NCI-H446 (cell line): Measurements from ENCODE around the gene DUSP6.
"Not testable (repeated sequence)": the region's sequence is repeated elsewhere in the genome, so short reads cannot be mapped to it uniquely, and the experiment has no call there.

Experiments used
- DNase-seq, 2 experiments: peaks; one replicate each; lab custom pipeline; 2025; lab: John Stamatoyannopoulos, UW

Gene DUSP6

DNA sequence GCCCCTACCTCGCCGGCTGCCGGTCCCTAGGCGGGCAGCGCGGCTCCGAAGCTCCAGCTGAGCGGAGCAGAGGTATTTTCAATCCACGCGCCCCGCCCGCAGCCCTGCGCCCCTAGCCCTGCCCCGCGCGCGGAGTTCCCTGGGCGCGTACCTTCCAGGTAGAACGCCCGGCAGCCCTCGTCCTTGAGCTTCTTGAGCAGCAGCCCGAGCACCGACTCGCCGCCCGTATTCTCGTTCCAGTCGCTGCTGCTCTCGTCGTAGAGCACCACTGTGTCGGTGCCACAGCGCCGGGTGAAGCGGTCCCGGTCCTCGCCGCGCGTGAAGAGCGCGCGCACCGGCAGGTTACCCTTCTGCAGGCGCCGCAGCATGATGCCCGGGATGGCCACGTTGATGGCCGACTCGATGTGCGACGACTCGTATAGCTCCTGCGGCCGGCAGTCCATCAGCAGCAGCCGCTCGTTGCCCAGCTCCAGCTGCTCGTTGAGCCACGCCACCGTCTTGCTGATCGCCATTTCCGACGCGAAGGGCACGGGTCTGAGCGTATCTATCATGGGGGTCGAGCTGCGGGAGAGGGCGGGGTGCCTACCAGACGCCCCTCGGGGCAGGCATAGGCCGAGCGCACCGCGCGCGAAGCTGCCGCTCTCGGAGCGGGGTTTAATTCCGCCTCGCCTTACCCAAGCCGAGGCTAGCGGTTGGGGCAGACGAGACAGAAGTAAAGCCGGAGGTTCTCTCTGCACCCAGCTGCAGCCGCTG is 636 bp downstream of the DUSP6 start:
- no peak for DNase-seq

DNA sequence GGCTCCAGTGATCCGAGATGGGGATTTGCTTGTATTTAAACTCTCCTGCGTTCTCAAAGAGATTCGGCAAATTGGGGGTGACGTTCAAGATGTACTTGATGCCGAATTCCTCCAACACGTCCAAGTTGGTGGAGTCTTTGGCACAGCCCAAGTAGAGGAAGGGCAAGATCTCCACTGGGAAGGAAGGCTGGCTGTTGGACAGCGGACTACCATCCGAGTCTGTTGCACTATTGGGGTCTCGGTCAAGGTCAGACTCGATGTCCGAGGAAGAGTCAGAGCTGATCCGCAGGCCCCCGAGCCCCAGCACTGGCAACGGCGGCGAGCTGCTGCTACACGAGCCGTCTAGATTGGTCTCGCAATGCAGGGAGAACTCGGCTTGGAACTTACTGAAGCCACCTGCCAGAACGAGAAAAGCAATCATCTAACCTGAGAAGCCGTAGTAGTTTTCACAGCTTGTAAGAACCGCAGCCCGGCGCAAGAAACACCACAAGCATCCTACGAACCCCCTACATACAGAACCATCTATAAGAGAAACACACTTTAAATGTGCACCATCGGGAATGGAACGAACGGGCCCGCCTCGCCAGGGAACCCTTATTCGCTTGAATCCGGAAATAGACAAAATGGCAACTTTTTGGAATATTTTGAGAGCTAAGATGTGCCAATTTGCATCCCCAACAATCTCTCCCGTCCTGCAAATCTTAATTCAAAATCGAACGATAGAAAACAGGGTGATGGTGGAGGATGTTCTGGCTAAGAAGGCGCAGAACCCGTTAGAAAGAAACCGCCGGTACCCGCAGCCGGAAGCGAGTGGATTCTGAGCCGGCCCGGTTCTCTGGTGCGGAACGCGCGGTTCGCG is 1.4 kb downstream of the DUSP6 start:
- no peak for DNase-seq

DNA sequence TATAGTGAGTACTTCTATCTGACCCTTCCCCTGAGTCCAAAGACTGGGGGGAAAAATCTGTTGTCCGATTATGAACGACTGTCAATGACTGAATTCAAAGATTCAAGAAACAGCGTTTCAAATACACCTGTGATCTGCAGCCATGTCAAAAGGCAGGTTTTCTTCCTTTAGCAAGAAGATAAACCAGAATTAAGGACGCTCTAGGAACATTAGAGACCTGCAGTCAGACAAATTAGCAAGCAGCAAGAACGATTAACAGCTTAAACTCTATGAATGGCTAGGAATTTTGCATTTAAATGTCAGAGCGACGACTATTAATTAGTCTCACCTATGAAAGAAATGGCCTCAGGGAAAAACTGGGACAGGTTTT is 2.1 kb downstream of the DUSP6 start:
- no peak for DNase-seq

- no peak for DNase-seq
Measured at GRCh38 chr12:89349814-89350213, 2.5 kb downstream of the DUSP6 start.

DNA sequence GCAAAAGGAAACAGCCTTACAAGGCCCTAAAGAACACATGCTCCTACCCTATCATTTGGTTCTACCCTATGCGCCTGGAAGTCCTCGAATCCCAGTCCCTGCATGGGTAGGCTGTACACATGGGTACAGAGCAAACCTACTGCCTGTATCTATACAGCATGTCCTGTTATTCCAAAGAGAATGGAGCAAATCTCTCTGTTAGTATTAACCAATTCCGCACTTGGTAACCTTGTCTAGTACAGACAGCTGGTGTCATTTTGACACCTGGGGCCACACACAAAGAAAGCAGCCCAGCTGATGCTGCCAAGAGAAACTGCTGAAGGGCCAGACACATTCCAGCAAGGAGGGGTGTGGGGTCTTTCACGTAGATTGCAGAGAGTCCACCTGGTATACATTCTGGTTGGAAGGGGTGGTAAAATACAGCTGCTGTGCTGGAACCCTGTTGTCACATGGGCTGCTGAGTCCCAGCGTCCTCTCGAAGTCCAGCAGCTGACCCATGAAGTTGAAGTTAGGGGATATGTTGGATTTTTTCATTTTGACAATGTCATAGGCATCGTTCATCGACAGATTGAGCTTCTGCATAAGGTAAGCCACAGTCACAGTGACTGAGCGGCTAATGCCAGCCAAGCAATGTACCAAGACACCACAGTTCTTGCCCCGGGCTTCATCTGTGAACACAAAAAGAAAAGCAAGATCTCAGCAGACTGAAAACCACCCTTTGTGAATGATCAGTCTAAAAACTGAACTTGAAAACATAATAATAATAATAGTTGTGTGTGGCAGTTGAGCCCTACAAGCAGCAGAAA is 3.2 kb downstream of the DUSP6 start:
- DNase-seq = no peak

GRCh38 chr12:89347325-89347829 is 4.9 kb downstream of the DUSP6 start:
- DNase-seq = no peak

- peak in 1 of 2 experiments; percentile 47 for DNase-seq
Measured at GRCh38 chr12:89346741-89347324, 5.5 kb downstream of the DUSP6 start.

- peak; percentile 56 to 78 for DNase-seq
Measured at GRCh38 chr12:89345830-89346740, 6.2 kb downstream of the DUSP6 start.

- DNase-seq = no peak
Measured at GRCh38 chr12:89345376-89345775, 6.9 kb downstream of the DUSP6 start.

DNA sequence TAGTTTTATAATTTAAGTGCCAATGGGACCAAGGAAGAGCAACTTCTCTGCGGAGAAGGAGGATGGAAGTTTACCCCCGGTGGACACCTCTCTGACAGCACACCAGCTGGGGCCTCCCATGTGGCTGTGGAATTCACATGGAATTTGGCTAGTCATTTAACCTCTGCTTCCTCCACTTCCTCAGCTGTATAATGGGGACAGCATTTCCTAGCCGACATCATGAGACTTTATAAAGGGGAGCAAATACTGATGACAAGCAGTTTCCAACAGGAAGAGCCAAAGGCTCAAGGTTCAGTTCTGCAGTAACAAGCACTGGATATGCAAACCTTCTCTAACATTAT is 7.5 kb downstream of the DUSP6 start:
- DNase-seq = no peak

GRCh38 chr12:89344043-89344861 is 8.0 kb downstream of the DUSP6 start:
- DNase-seq = no peak

DNA sequence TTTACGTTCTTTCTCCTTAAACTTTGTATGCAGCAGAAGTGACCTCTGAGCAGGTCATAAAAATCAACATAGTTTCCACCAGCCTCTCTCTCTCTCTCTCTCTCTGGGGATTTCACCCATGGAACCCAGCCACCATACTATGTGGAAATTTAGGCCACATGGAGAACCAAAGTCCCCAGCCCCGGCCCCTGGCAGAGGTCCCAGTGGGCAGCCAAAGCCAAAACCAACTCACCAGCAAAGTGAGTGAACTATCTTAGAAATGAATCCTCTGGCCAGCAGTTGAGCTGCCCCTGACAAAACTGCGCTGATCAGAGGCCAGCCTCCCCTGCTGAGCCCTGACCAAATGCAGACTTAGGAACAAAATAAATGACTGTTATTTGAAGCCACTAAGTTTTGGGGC is 9.2 kb downstream of the DUSP6 start:
- peak in 1 of 2 experiments; percentile 22 for DNase-seq

- no peak for DNase-seq
Measured at GRCh38 chr12:89340861-89341260, 11.4 kb downstream of the DUSP6 start.

DNA sequence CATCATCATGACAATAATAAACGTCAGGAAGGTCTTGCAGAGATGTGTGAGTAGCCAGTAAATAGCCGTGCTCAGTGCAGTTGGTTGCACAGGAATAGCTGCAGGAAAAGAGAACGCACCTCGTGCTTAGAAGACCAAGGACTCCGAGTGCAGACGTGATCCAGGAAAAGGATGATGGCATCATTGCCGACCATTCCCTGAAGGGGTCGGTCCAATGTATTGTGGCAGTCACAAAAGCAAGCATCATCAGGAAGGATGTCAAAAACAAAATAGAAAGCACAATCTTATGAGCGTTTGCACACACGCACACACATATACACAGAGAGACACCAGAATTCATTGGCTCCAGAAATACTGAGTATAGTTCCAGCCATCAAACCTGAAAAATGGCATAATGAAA is 12.8 kb downstream of the DUSP6 start:
- DNase-seq = no peak

DNA sequence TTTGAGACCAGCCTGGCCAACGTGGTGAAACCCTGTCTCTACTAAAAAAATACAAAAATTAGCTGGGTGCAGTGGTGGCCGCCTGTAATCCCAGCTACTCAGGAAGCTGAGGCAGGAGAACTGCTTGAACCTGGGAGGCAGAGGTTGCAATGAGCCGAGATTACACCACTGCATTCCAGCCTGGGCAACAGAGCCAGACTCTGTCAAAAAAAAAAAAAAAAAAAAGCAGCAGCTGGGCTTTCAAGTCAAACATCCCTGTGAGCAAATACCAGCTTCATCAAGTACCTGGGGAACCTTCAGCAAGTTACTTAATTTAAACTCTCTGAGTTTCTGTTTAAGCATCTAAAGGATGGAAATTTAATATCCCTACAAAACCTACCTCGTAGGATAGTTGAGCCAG is 15.2 kb downstream of the DUSP6 start:
- DNase-seq = not testable (repeated sequence)

GRCh38 chr12:89335452-89336244 is 16.7 kb downstream of the DUSP6 start:
- no peak for DNase-seq

DNA sequence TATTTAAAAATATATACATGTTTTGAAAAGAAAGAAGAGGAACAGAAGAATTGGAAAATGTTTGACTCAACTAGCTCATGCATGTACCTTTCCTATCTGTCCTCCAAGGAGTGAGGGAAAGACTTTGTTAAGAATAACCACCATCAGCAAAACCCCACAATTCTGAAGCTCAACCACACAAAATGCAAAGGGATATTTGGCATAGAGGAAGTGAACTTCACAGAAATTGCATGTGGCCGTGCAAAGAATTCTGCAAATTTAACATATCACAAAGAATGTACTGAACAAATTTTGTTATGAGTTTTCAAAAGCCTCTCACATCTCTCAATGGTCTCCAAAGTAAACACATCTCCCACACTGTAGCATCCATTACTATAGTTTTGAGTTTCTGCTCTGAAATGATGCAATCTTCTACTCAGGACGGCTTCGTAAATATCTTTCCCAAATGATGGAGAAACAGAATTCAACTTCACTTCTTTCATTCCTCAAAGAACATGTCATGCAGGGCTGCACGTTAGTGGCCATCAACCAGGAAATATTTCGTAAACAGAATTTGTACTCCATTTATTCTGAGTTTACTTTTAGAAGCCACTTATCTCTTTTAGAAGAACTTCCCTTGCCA is 17.6 kb downstream of the DUSP6 start:
- DNase-seq = no peak

DNA sequence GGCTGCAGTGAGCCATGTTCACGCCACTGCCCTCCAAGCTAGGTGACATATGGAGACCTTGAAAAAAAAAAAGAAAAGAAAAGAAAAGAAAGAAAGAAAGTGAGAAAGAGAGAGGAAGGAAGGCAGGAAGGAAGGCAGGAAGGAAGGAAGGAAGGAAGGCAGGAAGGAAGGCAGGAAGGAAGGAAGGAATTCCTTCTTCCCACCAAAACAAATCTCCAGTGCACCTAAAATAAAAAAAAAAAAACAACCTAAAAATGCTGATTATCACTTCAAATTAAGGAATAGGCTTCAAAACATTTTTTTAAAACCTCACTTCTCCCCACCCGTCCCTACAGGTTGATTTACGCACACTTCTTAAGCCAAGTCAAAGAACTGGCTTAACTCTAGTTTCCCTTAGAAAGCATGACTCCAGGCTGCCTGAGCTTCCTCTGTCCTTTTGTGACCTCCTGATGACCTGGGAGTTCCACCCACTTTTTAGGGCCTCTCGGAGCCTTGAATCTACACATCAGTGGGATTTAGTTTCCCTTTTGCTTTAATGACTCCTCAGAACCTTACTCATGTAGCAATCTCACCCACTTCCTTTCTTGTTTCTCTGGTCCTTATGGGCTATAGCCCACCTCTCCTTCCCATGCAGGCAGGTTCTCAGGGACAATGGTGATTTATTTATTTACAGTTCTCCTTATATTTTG is 18.6 kb downstream of the DUSP6 start:
- DNase-seq = no peak
